Stimulated activated memory B cell treated with anti-CD40 and anti-IgM and Interleukin-4, amounts not matched to agents 10 μg/mL and 1 μg/mL and 100 μg/mL, for 72 hours (primary cell): ENCODE data around the gene SLC24A4.

Source experiments
- ATAC-seq: fragments of 150-1000 bp; cut with Tn5 transposase; 2 replicates; pipeline ENCODE4 v1.10.0; 2021
- H3K27ac Mint-ChIP-seq: one replicate; pipeline ENCODE4 v1.8.0; 2022; ENCODE audit warnings: mild to moderate bottlenecking, mixed read lengths
- H3K27me3 Mint-ChIP-seq: one replicate; pipeline ENCODE4 v1.8.0; 2022; ENCODE audit warnings: mixed read lengths
- H3K36me3 Mint-ChIP-seq: one replicate; pipeline ENCODE4 v1.8.0; 2022; ENCODE audit warnings: mixed read lengths
- H3K4me1 Mint-ChIP-seq: one replicate; pipeline ENCODE4 v1.8.0; 2022; ENCODE audit warnings: mixed read lengths
- H3K4me3 Mint-ChIP-seq: one replicate; pipeline ENCODE4 v1.8.0; 2022; ENCODE audit warnings: mild to moderate bottlenecking, moderate library complexity, mixed read lengths
- H3K9me3 Mint-ChIP-seq: one replicate; pipeline ENCODE4 v1.8.0; 2022; ENCODE audit warnings: mixed read lengths

The SLC24A4 gene

GRCh38 chr14:92470215-92470614, 147.2 kb downstream of the SLC24A4 start:
- Mint-ChIP-seq H3K4me3 (no peak overlapping the region), H3K4me1 (peaks cover 6% of the 10 kb centered on the region), H3K36me3 (peaks cover 7% of the 10 kb centered on the region), H3K9me3 (peaks cover 18% of the 10 kb centered on the region), H3K27me3 (no peaks in the 10 kb centered on the region), H3K27ac (no peak overlapping the region)
- no peak for ATAC-seq

GRCh38 chr14:92470811-92471210, 147.8 kb downstream of the SLC24A4 start:
- Mint-ChIP-seq H3K27me3 (no peaks in the 10 kb centered on the region), H3K27ac (no peak overlapping the region), H3K4me3 (no peak overlapping the region), H3K36me3 (peaks cover 7% of the 10 kb centered on the region), H3K9me3 (peaks cover 18% of the 10 kb centered on the region), H3K4me1 (peaks cover 6% of the 10 kb centered on the region)
- ATAC-seq: no peak

- Mint-ChIP-seq H3K4me3 (no peak overlapping the region), H3K36me3 (peaks cover 7% of the 10 kb centered on the region), H3K4me1 (peaks cover 6% of the 10 kb centered on the region), H3K27me3 (no peaks in the 10 kb centered on the region), H3K27ac (no peak overlapping the region), H3K9me3 (peaks cover 16% of the 10 kb centered on the region)
- ATAC-seq: no peak
Measured at GRCh38 chr14:92471919-92472318, 149.0 kb downstream of the SLC24A4 start.

GRCh38 chr14:92472860-92473259, 149.9 kb downstream of the SLC24A4 start:
- H3K36me3 Mint-ChIP-seq: no peaks in the 10 kb centered on the region
- peaks cover 10% of the 10 kb centered on the region for H3K9me3 Mint-ChIP-seq
- H3K27me3 Mint-ChIP-seq: peaks cover 6% of the 10 kb centered on the region
- ATAC-seq: no peak
- H3K27ac Mint-ChIP-seq: no peak overlapping the region
- H3K4me3 Mint-ChIP-seq: no peak overlapping the region
- peaks cover 6% of the 10 kb centered on the region for H3K4me1 Mint-ChIP-seq

GRCh38 chr14:92473261-92473968, 150.4 kb downstream of the SLC24A4 start:
- no peaks in the 10 kb centered on the region for H3K36me3 Mint-ChIP-seq
- no peak overlapping the region for H3K27ac Mint-ChIP-seq
- no peak for ATAC-seq
- peaks cover 10% of the 10 kb centered on the region for H3K9me3 Mint-ChIP-seq
- H3K4me3 Mint-ChIP-seq: no peak overlapping the region
- H3K4me1 Mint-ChIP-seq: peaks cover 6% of the 10 kb centered on the region
- H3K27me3 Mint-ChIP-seq: peaks cover 12% of the 10 kb centered on the region

- H3K4me3 Mint-ChIP-seq: no peak overlapping the region
- H3K36me3 Mint-ChIP-seq: peaks cover 5% of the 10 kb centered on the region
- H3K27ac Mint-ChIP-seq: no peak overlapping the region
- H3K27me3 Mint-ChIP-seq: peaks cover 16% of the 10 kb centered on the region
- H3K4me1 Mint-ChIP-seq: peaks cover 6% of the 10 kb centered on the region
- peaks cover 7% of the 10 kb centered on the region for H3K9me3 Mint-ChIP-seq
- ATAC-seq: no peak
Measured at GRCh38 chr14:92473969-92474535, 151.1 kb downstream of the SLC24A4 start.

- H3K36me3 Mint-ChIP-seq: peaks cover 5% of the 10 kb centered on the region
- H3K27ac Mint-ChIP-seq: no peak overlapping the region
- ATAC-seq: no peak
- no peak overlapping the region for H3K4me3 Mint-ChIP-seq
- H3K27me3 Mint-ChIP-seq: peaks cover 16% of the 10 kb centered on the region
- peaks cover 8% of the 10 kb centered on the region for H3K9me3 Mint-ChIP-seq
- peaks cover 6% of the 10 kb centered on the region for H3K4me1 Mint-ChIP-seq
Measured at GRCh38 chr14:92475037-92475436, 152.1 kb downstream of the SLC24A4 start.

GRCh38 chr14:92475451-92476187, 152.7 kb downstream of the SLC24A4 start:
- H3K36me3 Mint-ChIP-seq: peaks cover 5% of the 10 kb centered on the region
- no peak overlapping the region for H3K4me3 Mint-ChIP-seq
- peaks cover 6% of the 10 kb centered on the region for H3K4me1 Mint-ChIP-seq
- ATAC-seq: no peak
- no peak overlapping the region for H3K27ac Mint-ChIP-seq
- peaks cover 16% of the 10 kb centered on the region for H3K27me3 Mint-ChIP-seq
- peaks cover 6% of the 10 kb centered on the region for H3K9me3 Mint-ChIP-seq

- Mint-ChIP-seq H3K9me3 (peaks cover 6% of the 10 kb centered on the region), H3K27me3 (peaks cover 39% of the 10 kb centered on the region), H3K27ac (no peak overlapping the region), H3K4me1 (no peaks in the 10 kb centered on the region), H3K36me3 (peaks cover 5% of the 10 kb centered on the region), H3K4me3 (no peak overlapping the region)
- ATAC-seq: no peak
Measured at GRCh38 chr14:92480856-92481255, 157.9 kb downstream of the SLC24A4 start.

GRCh38 chr14:92481386-92481785, 158.4 kb downstream of the SLC24A4 start:
- Mint-ChIP-seq H3K4me3 (no peak overlapping the region), H3K36me3 (peaks cover 5% of the 10 kb centered on the region), H3K9me3 (peaks cover 6% of the 10 kb centered on the region), H3K4me1 (no peaks in the 10 kb centered on the region), H3K27ac (no peak overlapping the region), H3K27me3 (peaks cover 45% of the 10 kb centered on the region)
- ATAC-seq: no peak

- no peak overlapping the region for H3K27ac Mint-ChIP-seq
- peaks cover 5% of the 10 kb centered on the region for H3K36me3 Mint-ChIP-seq
- peaks cover 6% of the 10 kb centered on the region for H3K9me3 Mint-ChIP-seq
- peaks cover 51% of the 10 kb centered on the region for H3K27me3 Mint-ChIP-seq
- H3K4me1 Mint-ChIP-seq: no peaks in the 10 kb centered on the region
- ATAC-seq: no peak
- no peak overlapping the region for H3K4me3 Mint-ChIP-seq
Measured at GRCh38 chr14:92481811-92482555, 159.0 kb downstream of the SLC24A4 start.

GRCh38 chr14:92482621-92483319, 159.8 kb downstream of the SLC24A4 start:
- no peak for ATAC-seq
- peaks cover 3% of the 10 kb centered on the region for H3K9me3 Mint-ChIP-seq
- no peak overlapping the region for H3K27ac Mint-ChIP-seq
- H3K36me3 Mint-ChIP-seq: peaks cover 5% of the 10 kb centered on the region
- peaks cover 53% of the 10 kb centered on the region for H3K27me3 Mint-ChIP-seq
- H3K4me3 Mint-ChIP-seq: no peak overlapping the region
- no peaks in the 10 kb centered on the region for H3K4me1 Mint-ChIP-seq

GRCh38 chr14:92484132-92484823, 161.3 kb downstream of the SLC24A4 start:
- Mint-ChIP-seq H3K27ac (no peak overlapping the region), H3K27me3 (peaks cover 55% of the 10 kb centered on the region), H3K9me3 (peaks cover 3% of the 10 kb centered on the region), H3K4me3 (no peak overlapping the region), H3K36me3 (no peaks in the 10 kb centered on the region), H3K4me1 (no peaks in the 10 kb centered on the region)
- ATAC-seq: no peak

- Mint-ChIP-seq H3K27ac (no peak overlapping the region), H3K9me3 (no peaks in the 10 kb centered on the region)
Measured at GRCh38 chr14:92486881-92487280, 163.9 kb downstream of the SLC24A4 start.

More at GRCh38 chr14:92486881-92487280, 163.9 kb downstream of the SLC24A4 start:
- ATAC-seq: no peak
- Mint-ChIP-seq H3K36me3 (no peaks in the 10 kb centered on the region), H3K27me3 (peaks cover 55% of the 10 kb centered on the region), H3K4me1 (no peaks in the 10 kb centered on the region), H3K4me3 (no peak overlapping the region)
